A673 (cell line): ENCODE measurements around the gene GRIFIN. TPM values are rescaled to one million over a fixed set of nuclear protein-coding genes. Genes with fewer than 3 reads are reported as not detected.

ENCODE experiments used
- BruUV-seq: library from RNA; stranded (reverse); fragments of 400-500 nt; replicated peaks from 2 replicates; lab custom pipeline; 2021; lab: Mats Ljungman, UMichigan
- CTCF ChIA-PET: fragments of 300-600 bp; sonication (Branson Sonifier 250); formaldehyde crosslinking; loops from one replicate; lab custom pipeline; 2022; ENCODE audit warnings: antibody characterized with exemption; lab: Charles Lee
- POLR2A ChIA-PET: fragments of 300-600 bp; sonication (Branson Sonifier 250); formaldehyde crosslinking; loops from one replicate; lab custom pipeline; 2022; ENCODE audit warnings: antibody characterized with exemption; ENCODE audit not compliant: low non-redundant PET; lab: Charles Lee
- DNase-seq: peaks from one replicate; pipeline ENCODE4 v3.0.0-alpha.2; 2015; ENCODE audit warnings: low spot score
- H3K27ac ChIP-seq: fragments of 200-600 bp; sonication (generic); 2 replicates; pipeline ENCODE4 v1.5.1; 2016; ENCODE audit warnings: mixed run types, low read depth, mild to moderate bottlenecking, mixed read lengths, antibody characterized with exemption, low read length; ENCODE audit not compliant: poor library complexity, severe bottlenecking
- H3K27me3 ChIP-seq: fragments of 200-600 bp; sonication (generic); replicated peaks from 2 replicates; pipeline ENCODE4 v1.6.1; 2017; ENCODE audit warnings: mixed run types, low read depth, mild to moderate bottlenecking, mixed read lengths, antibody characterized with exemption, low read length; ENCODE audit not compliant: insufficient read depth, poor library complexity
- H3K36me3 ChIP-seq: fragments of 200-600 bp; sonication (generic); 2 replicates; pipeline ENCODE4 v1.6.1; 2016; ENCODE audit warnings: mixed run types, mild to moderate bottlenecking, mixed read lengths, antibody characterized with exemption, low read length; ENCODE audit not compliant: insufficient read depth, poor library complexity, severe bottlenecking
- H3K4me1 ChIP-seq: fragments of 200-600 bp; sonication (generic); 2 replicates; pipeline ENCODE4 v1.6.1; 2017; ENCODE audit warnings: mixed run types, mild to moderate bottlenecking, mixed read lengths, antibody characterized with exemption, low read length; ENCODE audit not compliant: insufficient read depth, poor library complexity, severe bottlenecking
- H3K4me3 ChIP-seq: fragments of 200-600 bp; sonication (generic); 2 replicates; pipeline ENCODE4 v1.5.1; 2016; ENCODE audit warnings: low read depth, mixed run types, mild to moderate bottlenecking, mixed read lengths, low read length; ENCODE audit not compliant: poor library complexity, severe bottlenecking
- H3K9me3 ChIP-seq: fragments of 200-600 bp; sonication (generic); 2 replicates; pipeline ENCODE4 v1.6.1; 2016; ENCODE audit warnings: mixed run types, low read depth, mild to moderate bottlenecking, mixed read lengths, antibody characterized with exemption, low read length; ENCODE audit not compliant: poor library complexity, severe bottlenecking
- EZH2 ChIP-seq: fragments of 200-600 bp; sonication (generic); IDR thresholded peaks from 2 replicates; pipeline ENCODE4 v1.6.1; 2017; ENCODE audit warnings: borderline replicate concordance, low read depth, mild to moderate bottlenecking, mixed read lengths, antibody characterized with exemption, low read length; ENCODE audit not compliant: poor library complexity, severe bottlenecking
- intact Hi-C: fragments of 100-400 bp; cut with micrococcal nuclease; formaldehyde crosslinking; loops from one replicate; pipeline ENCODE4 v1.10.0; 2022; ENCODE audit not compliant: unreplicated experiment
- total RNA-seq: library from RNA; stranded (reverse); gene quantifications from 2 replicates; pipeline ENCODE4 v1.2.3, GENCODE V29; 2021
- TF ChIP-seq, protein P1 (sequence below): fragments of 300-800, 200-600 bp; sonication (generic); conservative IDR thresholded peaks from 2 replicates; pipeline ENCODE4 v1.5.1; 2017; ENCODE audit warnings: low read depth, mild to moderate bottlenecking, antibody characterized with exemption, low read length, moderate library complexity, mixed read lengths

Gene GRIFIN
- total RNA-seq, 1 experiment from 2014 or later: not detected

DNA sequence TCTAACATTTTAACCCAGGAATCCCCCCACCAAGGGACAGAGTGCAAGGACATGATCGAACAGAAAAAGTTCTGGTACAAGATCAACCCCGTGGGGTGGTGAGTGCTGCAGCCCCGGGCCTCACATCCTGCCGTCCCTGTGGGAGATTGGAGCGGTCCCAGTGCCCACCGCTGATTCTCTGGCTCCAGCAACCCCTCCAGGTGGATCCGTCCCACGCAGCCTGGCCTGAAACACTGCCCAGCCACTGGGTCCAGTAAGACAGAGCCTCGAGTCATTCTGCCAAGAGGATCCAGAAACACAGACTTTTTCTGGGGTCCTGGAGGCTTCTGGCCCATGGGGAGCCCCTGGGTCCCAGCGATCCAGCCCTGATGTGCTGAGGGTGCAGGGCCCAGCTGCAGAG, 29.5 kb downstream of the GRIFIN start:
- H3K4me1 ChIP-seq: peaks cover 4% of the 10 kb centered on the region
- no peaks in the 10 kb centered on the region for H3K9me3 ChIP-seq
- H3K27me3 ChIP-seq: no peaks in the 10 kb centered on the region
- H3K4me3 ChIP-seq: no peak overlapping the region
- H3K27ac ChIP-seq: no peak overlapping the region
- intact Hi-C loops: no loop called here
- TF ChIP-seq, protein P1, sequence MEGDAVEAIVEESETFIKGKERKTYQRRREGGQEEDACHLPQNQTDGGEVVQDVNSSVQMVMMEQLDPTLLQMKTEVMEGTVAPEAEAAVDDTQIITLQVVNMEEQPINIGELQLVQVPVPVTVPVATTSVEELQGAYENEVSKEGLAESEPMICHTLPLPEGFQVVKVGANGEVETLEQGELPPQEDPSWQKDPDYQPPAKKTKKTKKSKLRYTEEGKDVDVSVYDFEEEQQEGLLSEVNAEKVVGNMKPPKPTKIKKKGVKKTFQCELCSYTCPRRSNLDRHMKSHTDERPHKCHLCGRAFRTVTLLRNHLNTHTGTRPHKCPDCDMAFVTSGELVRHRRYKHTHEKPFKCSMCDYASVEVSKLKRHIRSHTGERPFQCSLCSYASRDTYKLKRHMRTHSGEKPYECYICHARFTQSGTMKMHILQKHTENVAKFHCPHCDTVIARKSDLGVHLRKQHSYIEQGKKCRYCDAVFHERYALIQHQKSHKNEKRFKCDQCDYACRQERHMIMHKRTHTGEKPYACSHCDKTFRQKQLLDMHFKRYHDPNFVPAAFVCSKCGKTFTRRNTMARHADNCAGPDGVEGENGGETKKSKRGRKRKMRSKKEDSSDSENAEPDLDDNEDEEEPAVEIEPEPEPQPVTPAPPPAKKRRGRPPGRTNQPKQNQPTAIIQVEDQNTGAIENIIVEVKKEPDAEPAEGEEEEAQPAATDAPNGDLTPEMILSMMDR: no peak
- no peak for TF ChIP-seq EZH2
- H3K36me3 ChIP-seq: no peaks in the 10 kb centered on the region
- no peak for DNase-seq
- CTCF ChIA-PET: no interaction called here
- POLR2A ChIA-PET: no interaction called here
- no TSS peak for BruUV-seq

DNA sequence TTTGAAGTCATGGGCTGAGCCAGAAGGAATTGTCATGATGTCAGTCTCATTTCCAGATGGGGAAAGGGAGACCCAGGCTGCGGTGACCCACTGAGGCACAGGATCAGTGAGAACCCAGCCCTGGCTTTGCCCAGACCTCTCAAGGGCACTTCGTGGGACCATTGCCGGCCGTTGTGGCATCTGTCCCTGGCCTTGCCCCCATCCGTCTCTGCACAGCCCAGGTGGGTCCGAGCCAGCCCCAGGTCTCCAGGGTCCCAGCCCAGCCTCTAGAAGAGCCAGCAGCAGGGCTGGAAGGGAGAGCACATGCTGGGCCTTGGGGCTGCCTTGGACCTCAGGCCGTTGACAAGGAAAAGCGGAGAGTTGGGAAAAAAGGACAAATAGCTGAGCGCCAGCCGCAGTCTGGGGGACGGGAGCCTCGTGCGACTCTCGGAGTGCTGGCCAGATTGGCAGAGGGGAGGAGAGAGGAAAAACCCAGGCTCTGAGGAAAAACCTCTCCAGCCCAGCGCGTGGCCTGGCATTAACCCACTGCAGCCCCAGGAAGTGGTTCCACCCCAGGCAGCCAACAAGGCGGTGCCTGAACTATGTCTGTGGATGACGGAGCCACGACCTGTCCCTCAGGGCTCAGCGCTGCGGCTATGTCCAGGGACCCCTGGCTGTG, 30.2 kb downstream of the GRIFIN start:
- no peaks in the 10 kb centered on the region for H3K4me1 ChIP-seq
- no TSS peak for BruUV-seq
- no peaks in the 10 kb centered on the region for H3K36me3 ChIP-seq
- ChIA-PET POLR2A (no interaction called here), CTCF (no interaction called here)
- no peak overlapping the region for H3K4me3 ChIP-seq
- no peaks in the 10 kb centered on the region for H3K9me3 ChIP-seq
- no peak for TF ChIP-seq EZH2
- TF ChIP-seq, protein P1: no peak
- H3K27me3 ChIP-seq: no peaks in the 10 kb centered on the region
- H3K27ac ChIP-seq: no peak overlapping the region
- DNase-seq: no peak
- intact Hi-C loops: no loop called here

DNA sequence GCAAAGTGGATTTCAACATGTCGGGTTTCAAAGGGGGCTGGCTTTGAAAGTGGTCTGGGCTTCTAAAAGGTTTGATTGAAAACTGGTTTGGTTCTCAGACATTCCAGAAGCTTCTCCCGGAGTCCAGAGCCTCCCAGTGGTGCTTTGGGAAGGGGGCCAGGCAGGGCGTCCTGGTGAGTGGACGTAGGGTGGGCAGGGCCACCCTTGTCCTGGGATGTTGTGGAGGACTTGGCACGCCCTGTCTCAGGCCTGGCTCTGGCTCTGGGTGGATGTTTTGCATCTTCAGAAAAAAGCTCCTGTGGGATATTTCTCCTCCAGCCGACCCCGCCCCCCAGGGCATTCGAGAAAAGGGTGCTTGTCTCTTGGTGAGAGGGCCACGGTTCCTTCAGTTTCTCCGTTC, 31.2 kb downstream of the GRIFIN start:
- no peak overlapping the region for H3K4me3 ChIP-seq
- no peak overlapping the region for H3K27ac ChIP-seq
- POLR2A ChIA-PET: no interaction called here
- no peaks in the 10 kb centered on the region for H3K9me3 ChIP-seq
- CTCF ChIA-PET: interaction anchor here (0.5 to 0.6 kb wide), 2 partner anchors 99 to 207 kb away, joined by 3 to 6 read pairs; no protein-coding TSS in a partner anchor
- no TSS peak for BruUV-seq
- intact Hi-C loops: no loop called here
- TF ChIP-seq, protein P1: no peak
- TF ChIP-seq EZH2: no peak
- no peaks in the 10 kb centered on the region for H3K4me1 ChIP-seq
- no peaks in the 10 kb centered on the region for H3K36me3 ChIP-seq
- DNase-seq: no peak
- H3K27me3 ChIP-seq: no peaks in the 10 kb centered on the region
